ENCODE data around the gene MEA1.

The MEA1 gene

DNA sequence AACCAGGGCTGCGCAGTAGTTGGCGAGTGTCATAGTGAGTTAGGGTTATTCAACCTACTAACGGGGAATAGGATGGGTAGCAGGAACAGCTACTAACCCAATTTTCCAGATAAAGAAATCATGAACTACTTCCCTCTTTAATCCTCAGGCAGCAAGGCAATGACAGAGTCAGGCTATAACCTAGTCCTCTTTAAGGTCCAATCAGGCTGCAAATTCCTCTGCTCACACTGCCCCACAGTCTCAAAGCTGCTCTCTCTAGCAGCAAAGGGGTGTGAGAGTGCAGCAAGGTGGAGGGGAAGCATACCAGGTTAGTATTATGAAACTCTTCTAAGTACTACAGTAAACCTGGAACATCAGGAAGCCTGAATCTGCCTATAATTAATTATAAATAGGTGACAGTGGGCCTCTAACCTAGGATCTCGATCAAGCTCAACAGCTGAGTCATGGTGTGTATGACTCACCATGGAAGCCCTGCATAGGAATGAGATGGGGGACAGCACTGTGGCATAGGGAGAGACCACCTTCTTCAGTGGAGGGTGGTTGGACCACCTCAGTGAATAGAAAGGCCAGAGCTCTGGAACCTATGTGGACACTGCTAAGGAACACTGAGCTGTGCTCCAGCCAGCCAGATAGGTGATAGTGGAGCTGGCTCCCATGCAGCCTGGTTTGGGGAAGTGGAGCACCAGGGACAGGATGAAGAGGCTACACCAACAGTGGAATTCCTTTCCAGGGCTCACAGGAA, 42.7 kb downstream of the MEA1 start:
- TF ChIP-seq, protein P1, sequence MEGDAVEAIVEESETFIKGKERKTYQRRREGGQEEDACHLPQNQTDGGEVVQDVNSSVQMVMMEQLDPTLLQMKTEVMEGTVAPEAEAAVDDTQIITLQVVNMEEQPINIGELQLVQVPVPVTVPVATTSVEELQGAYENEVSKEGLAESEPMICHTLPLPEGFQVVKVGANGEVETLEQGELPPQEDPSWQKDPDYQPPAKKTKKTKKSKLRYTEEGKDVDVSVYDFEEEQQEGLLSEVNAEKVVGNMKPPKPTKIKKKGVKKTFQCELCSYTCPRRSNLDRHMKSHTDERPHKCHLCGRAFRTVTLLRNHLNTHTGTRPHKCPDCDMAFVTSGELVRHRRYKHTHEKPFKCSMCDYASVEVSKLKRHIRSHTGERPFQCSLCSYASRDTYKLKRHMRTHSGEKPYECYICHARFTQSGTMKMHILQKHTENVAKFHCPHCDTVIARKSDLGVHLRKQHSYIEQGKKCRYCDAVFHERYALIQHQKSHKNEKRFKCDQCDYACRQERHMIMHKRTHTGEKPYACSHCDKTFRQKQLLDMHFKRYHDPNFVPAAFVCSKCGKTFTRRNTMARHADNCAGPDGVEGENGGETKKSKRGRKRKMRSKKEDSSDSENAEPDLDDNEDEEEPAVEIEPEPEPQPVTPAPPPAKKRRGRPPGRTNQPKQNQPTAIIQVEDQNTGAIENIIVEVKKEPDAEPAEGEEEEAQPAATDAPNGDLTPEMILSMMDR (IDR thresholded peaks at IDR 0.05; ENCODE audit: borderline replicate concordance, insufficient read depth, low read depth, low read length): no peak
- H3K4me3 ChIP-seq (ENCODE audit: low read depth, low read length): no peak overlapping the region

- H3K4me3 ChIP-seq (ENCODE audit: low read depth, low read length): no peak overlapping the region
- TF ChIP-seq, protein P1 (IDR thresholded peaks at IDR 0.05; ENCODE audit: borderline replicate concordance, insufficient read depth, low read depth, low read length): no peak
These were observed 43.8 kb downstream of the MEA1 start for GRCh38 chr6:42969934-42970333.

GRCh38 chr6:42969431-42969830, 44.3 kb downstream of the MEA1 start:
- TF ChIP-seq, protein P1 (IDR thresholded peaks at IDR 0.05; ENCODE audit: borderline replicate concordance, insufficient read depth, low read depth, low read length): no peak
- H3K4me3 ChIP-seq (ENCODE audit: low read depth, low read length): no peak overlapping the region

DNA sequence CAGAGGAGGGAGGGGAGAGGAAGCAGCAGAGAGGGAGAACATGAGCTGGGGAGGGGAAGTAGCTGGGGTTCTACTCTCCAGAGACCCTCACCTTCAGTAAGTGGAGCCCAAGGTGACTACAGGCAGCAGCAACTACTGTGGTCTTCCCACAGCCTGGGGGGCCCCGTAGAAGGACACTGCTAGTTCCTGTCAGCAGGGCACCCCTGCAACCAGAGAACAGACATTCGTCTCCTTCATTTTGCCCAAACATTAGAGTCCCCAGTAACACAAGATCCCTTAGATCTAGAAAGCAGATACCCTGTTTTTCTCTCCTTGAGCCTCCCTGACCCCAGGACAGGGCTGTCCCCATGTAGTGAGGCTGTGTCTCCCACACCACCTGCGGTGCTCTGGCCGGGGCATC, 45.0 kb downstream of the MEA1 start:
- TF ChIP-seq, protein P1 (IDR thresholded peaks at IDR 0.05; ENCODE audit: borderline replicate concordance, insufficient read depth, low read depth, low read length): no peak
- H3K4me3 ChIP-seq (ENCODE audit: low read depth, low read length): no peak overlapping the region

- H3K4me3 ChIP-seq (ENCODE audit: low read depth, low read length): no peak overlapping the region
- TF ChIP-seq, protein P1 (IDR thresholded peaks at IDR 0.05; ENCODE audit: borderline replicate concordance, insufficient read depth, low read depth, low read length): no peak
These were observed 45.5 kb downstream of the MEA1 start for GRCh38 chr6:42968126-42968701.

DNA sequence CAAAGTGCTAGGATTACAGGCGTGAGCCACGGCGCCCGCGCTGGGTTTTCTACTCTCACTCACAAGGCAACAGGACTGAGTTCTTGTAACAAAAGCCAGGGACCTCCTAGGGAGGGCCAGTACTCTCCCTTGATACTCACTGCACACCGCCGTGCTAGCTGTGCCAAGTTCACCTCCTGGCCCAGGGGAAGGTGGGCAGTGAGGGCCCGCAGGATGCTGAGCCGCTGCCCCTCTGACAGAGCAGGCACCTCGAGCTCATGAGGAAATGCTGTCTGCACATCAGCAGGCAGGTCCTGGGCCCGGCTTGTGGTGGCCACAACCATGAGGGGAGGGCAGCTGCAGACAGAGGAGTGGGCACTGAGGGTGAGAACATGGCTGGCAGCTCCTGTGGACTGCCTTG, 46.5 kb downstream of the MEA1 start:
- H3K4me3 ChIP-seq (ENCODE audit: low read depth, low read length): no peak overlapping the region
- TF ChIP-seq, protein P1 (IDR thresholded peaks at IDR 0.05; ENCODE audit: borderline replicate concordance, insufficient read depth, low read depth, low read length): no peak

DNA sequence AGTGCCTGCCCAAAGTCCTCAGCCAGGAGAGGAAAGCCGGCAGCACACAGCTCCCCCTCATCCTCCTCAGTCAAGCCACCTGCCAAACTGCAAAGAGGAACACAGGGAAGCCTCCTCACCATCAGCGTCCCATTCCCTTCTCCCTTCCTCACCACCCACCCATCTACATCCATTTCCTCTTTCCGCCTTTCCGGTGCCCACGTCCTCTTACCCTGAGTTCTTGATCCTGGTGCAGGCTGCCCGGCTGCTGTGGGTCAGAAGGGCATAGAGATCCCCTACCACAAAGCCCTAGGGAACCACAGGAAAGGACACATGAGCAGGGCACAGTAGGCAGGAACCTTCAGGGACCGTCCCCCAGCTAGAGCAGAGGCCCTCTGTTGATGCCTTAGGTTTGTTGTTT, 47.2 kb downstream of the MEA1 start:
- no peak overlapping the region for H3K4me3 ChIP-seq (ENCODE audit: low read depth, low read length)

More for the DNA sequence above, 47.2 kb downstream of the MEA1 start:
- TF ChIP-seq, protein P1 (IDR thresholded peaks at IDR 0.05; ENCODE audit: borderline replicate concordance, insufficient read depth, low read depth, low read length): no peak

All from GM12875 (cell line).